ENCODE results near the gene IRX4. TPM values are rescaled to one million over a fixed set of nuclear protein-coding genes. Genes with fewer than 3 reads are reported as not detected.

Gene IRX4
- total and polyA plus RNA-seq, 2 experiments from 2014 or later: 0.82 to 1.7 TPM

DNA sequence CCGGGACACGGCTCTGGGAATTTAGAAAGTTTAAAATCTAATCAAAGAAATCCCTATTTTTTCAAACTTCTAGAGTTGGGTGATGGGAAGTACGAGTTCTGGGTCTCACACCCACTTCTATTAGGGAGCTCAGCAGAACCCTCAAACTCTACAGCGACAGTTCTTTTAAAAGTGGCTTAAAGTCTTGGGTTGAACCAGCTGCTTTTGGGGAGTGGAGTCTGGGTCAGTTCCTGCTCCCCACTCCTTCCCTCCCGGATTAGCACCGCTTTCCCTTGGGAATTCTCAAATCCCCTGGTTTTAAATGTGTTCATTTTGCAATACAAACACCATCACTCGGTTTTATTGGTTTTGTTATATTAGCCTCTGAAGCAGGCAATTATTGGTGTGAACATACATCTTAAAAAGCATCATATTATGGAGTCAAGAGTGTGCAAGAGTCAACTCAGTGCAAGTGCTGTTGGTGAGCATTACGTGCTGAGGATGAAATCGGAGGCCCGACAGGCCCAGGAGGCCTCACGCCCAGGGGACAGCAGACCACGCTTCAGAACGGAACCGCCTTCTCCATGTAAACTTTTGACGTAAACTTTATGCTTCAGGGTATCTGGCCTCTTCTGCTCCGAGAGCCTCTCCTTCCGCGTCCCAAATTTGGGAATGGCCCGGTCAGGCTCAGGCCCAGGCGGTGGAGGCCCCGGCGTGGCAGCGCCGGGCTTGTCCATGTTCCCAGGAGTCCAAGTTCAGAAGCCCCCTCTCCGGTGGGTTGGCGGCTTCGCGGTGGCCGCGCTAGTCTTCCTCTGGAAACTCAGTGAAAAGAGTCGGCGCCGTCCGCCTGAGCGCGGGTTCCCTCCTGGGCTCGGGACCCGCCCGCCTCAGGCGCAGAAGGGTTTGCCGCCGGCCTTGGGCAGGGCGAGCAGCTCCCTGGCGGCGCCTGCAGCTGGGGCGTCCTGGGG lies 5.3 kb downstream of the IRX4 start (continued):
- TF ChIP-seq, protein P1, sequence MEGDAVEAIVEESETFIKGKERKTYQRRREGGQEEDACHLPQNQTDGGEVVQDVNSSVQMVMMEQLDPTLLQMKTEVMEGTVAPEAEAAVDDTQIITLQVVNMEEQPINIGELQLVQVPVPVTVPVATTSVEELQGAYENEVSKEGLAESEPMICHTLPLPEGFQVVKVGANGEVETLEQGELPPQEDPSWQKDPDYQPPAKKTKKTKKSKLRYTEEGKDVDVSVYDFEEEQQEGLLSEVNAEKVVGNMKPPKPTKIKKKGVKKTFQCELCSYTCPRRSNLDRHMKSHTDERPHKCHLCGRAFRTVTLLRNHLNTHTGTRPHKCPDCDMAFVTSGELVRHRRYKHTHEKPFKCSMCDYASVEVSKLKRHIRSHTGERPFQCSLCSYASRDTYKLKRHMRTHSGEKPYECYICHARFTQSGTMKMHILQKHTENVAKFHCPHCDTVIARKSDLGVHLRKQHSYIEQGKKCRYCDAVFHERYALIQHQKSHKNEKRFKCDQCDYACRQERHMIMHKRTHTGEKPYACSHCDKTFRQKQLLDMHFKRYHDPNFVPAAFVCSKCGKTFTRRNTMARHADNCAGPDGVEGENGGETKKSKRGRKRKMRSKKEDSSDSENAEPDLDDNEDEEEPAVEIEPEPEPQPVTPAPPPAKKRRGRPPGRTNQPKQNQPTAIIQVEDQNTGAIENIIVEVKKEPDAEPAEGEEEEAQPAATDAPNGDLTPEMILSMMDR (conservative IDR thresholded peaks at IDR 0.05; ENCODE audit: low read depth in 2 of 2): no peak
- TF ChIP-seq ETS1 (IDR thresholded peaks at IDR 0.05) (no peak), STAT1 (IDR thresholded peaks at IDR 0.05; ENCODE audit: unreplicated experiment) (no peak), CREB1 (CRISPR knock-in tag; IDR thresholded peaks at IDR 0.05; ENCODE audit: low read depth) (no peak), ZNF331 (CRISPR knock-in tag; IDR thresholded peaks at IDR 0.05; ENCODE audit: low read depth) (no peak), EZH2phosphoT487 (IDR thresholded peaks at IDR 0.05; ENCODE audit: unreplicated experiment) (peak; percentile 81)

- H3K27ac ChIP-seq (ENCODE audit: low read depth): no peak overlapping the region
- DNase-seq (ENCODE audit: low spot score) (peak; percentile 46), ATAC-seq (peak; percentile 0)
- peaks cover 29% of the 10 kb centered on the region for H3K4me1 ChIP-seq (ENCODE audit: insufficient read depth)
- Mint-ChIP-seq H3K27ac (no peak overlapping the region), H3K27me3 (ENCODE audit: insufficient read depth, low read depth, poor library complexity) (peaks cover 88% of the 10 kb centered on the region), H3K9me3 (peaks cover 4% of the 10 kb centered on the region; the same call in 2 of the 3 replicates), H3K4me1 (peaks cover 45% of the 10 kb centered on the region), H3K4me3 (peak overlapping the region; percentile 54; the same call in 1 of the 3 replicates), H3K36me3 (ENCODE audit: low read depth) (peaks cover 3% of the 10 kb centered on the region; the same call in 1 of the 3 replicates)
- peaks cover 6% of the 10 kb centered on the region; the same call in 1 of the 2 replicates for H4K20me1 ChIP-seq (replicated peaks; ENCODE audit: insufficient read depth)
- peak overlapping the region; percentile 92 for H3K4me2 ChIP-seq
- no peak for TF ChIP-seq STAT1 (IDR thresholded peaks at IDR 0.05; ENCODE audit: unreplicated experiment)
- no peak for TF ChIP-seq ZNF114 (CRISPR knock-in tag; IDR thresholded peaks at IDR 0.05)
- H3K4me3 ChIP-seq: peak overlapping the region; percentile 56
- H3K27me3 ChIP-seq (ENCODE audit: insufficient read depth): peaks cover 92% of the 10 kb centered on the region
- H3F3A ChIP-seq (replicated peaks; ENCODE audit: low read depth): 0 out of 2 replicates have a peak, but pooled peaks cover 8% of the 10 kb centered on the region
- H3K79me2 ChIP-seq (replicated peaks; ENCODE audit: insufficient read depth): no peaks in the 10 kb centered on the region
- no peaks in the 10 kb centered on the region for H3K9me2 ChIP-seq (ENCODE audit: insufficient read depth)
- no peaks in the 10 kb centered on the region for H3K36me3 ChIP-seq (ENCODE audit: insufficient read depth)
- no peak overlapping the region for H2AFZ ChIP-seq
These were observed 6.1 kb downstream of the IRX4 start for GRCh38 chr5:1876660-1877064.

All from GM23338 (cell line).